Anterior cingulate cortex (tissue), 58 donors: Measurements from ENCODE around the gene TCHHL1.
A peak's percentile ranks its signal among the peaks of the same experiment; 100 is the strongest.

Experiments
- DNase-seq, 58 donors: peaks; one replicate each; lab custom pipeline; 2025; lab: John Stamatoyannopoulos, UW

The TCHHL1 gene

DNA sequence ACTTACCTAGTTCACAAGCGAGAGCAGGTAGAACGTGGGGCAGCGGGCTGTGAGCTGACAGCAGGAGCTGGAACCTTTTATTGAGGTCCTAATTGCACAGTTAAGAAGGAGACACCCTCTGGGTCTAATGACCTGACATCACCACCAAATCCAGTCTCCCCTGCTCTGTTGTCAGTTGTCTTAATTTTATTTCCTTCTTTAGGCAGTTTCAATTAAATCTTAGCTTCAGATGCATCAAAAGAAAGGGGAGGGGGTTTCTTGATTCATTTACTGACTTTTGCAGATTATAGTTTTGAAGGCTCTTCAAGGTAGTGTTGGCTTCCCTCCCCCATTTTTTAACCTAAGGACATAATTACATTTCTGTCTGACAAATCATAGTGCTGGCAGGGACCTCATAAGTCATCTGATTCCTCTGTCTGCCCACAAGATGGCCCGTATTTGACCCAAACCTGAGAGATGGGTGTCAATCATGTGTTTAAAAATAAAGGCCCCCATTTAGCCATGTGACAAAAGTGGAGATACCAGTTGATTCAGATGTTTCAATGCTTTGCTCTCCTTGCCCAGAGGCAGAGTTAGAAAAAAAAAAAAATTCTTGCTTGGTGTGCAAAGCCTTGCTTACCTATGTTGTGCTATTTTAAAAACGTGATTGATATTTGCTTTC lies at the start of gene TCHHL1:
Gene TCHHL1, minus strand, starts transcription at position 51 of the 661 bp plus-strand sequence. CDS start 921 bp downstream, outside the sequence.
- DNase-seq = no peak

DNA sequence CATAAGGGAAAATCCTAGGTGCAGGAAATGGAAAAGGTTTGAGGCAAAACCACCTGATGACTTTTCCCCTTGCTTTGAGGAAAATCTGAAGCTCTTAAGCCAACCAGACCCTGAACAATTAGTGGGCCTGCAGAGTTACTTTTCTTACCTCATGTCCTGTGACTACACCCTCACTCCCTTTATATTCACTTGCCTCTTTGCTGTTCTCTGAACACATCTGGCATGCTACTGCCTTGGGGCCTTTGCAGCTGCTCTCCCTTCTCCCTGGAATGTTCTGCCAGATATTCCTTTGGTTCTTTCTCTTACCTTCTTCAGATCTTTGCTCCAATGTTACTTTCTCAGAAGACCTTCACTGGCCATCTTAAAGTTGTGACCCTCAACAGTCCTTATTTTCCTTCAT lies 48.4 kb upstream of the TCHHL1 start:
- no peak for DNase-seq

DNA sequence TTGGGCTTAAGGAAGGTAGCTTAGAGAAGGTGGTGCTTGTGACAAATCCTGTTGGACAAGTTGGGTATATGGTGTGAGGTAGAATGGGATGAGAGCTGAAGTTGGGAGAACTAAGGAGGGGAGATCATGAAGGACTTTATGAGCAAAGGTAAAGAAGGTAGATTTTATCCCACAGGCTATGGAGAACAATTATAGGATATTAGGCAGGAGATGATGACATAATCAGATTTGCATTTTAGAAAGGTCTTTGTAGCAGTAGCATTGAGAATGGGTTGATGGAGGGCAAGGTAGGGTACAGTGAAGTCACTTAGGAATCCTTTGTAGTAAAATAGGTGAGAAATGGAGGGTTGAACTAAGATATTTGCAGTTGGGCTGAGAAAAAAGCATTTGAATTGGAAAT lies 41.3 kb upstream of the TCHHL1 start:
- no peak for DNase-seq

DNA sequence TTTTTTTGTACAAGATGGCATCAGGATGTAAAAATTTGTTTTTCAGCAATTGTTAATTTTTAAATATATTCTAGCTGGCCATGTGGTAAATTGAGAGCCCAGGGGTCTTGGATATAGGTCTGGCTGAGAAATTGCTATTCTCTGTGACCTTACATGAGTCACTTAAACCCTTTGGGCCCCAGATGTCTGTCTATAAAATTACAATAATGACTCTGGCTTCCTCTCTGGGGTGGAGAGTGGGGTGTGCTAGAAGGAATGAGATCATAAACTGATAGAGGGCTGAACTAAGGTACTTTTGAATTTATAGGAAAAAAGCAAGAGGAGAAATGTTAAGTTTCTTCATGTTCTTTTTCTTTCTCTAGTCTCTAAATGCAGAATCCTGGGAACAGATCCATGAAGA lies 38.8 kb upstream of the TCHHL1 start:
- DNase-seq = no peak

DNA sequence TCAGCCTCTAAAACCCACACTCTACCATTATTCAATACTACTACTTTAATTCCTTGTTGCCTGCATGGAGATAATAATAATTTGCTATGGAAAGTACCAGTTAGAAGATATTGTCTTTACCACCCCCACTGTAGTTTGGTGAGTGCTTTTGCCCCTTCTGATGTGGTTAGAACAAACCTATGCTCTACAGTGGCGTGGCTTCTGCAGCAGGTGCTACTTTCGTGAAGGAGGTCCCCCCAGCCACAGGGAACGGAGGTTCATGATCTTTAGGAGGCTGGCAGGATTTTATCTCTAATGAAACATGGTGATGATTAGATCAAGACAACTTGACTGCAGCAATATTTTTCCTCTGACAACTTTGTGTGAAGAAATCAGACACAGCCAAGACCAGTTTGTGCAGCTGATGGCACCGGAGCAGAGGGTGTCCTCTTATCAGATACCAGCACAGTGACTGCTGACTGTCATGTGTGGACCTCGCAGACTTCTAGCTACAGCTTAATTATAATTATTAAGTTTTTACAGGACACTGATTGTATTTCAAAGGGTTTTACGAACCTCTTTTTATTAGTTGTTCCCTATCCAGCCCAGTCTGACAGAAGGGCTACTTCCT lies 37.1 kb upstream of the TCHHL1 start:
- DNase-seq = no peak

DNA sequence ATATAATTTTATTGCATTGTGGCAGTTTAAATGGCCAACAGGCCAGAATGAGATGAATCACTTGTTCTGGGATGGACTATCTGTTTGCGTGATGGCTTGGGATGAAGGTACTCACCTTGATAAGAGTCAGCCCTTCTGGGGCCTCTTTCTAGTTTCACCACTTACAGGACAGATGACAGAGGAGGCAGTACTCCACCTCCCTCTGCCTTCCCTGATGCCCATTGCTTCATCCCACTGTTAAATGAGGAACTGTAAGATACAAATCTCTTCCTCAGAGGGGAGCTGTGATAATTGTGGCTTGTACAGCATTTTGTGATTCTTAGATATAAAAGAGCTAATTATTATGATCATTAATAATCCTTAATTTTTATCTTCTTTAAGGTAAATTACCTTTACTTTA lies 30.1 kb upstream of the TCHHL1 start:
- no peak for DNase-seq

DNA sequence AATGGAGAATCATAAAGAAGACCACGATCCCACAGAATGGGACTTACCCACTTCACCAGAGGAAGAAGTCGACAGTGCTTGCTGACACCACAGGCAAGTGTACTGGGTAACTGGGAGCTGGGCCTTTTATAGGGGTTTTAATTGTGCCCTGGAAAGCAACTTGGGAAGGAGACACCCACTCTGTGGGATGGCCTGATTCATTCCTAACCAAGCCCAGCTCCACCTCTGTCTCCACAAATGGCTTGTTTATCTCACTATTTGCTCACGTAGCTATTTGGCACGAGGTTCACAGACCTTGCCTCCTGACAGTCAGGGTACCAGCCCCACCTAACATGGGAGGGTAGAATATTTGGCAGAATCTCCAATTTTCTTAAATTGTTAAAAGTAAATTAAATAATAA lies 26.5 kb upstream of the TCHHL1 start, which contains the start of gene TCHH:
Gene TCHH, minus strand, starts transcription at position 101 of the 400 bp plus-strand sequence. CDS start 1,364 bp downstream, outside the sequence.
- DNase-seq = no peak

DNA sequence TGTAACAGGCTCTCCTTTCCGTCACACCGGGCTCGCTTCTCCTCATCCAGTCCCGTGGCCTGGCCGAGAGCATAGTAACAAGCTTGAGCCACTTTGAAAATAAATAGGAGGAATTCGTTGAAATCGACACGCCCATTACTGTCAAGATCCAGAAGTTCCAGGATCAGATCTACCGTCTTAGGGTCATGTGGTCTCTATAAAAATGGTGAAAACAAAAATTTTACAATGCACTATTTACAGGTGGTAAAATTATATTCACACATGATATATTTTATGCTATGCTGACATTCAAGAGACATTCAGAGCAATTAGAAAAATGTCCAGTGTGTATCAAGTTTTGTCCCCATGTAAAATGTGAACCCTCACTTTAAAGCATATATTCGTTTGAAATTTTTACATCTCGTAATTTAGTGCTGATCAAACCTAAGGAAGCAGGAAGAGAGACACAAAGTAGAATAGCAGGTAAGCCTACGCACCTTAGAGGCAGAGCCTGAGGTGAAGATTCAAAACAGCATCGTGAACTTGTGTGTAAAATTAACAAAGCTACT lies 24.1 kb upstream of the TCHHL1 start:
- no peak for DNase-seq

DNA sequence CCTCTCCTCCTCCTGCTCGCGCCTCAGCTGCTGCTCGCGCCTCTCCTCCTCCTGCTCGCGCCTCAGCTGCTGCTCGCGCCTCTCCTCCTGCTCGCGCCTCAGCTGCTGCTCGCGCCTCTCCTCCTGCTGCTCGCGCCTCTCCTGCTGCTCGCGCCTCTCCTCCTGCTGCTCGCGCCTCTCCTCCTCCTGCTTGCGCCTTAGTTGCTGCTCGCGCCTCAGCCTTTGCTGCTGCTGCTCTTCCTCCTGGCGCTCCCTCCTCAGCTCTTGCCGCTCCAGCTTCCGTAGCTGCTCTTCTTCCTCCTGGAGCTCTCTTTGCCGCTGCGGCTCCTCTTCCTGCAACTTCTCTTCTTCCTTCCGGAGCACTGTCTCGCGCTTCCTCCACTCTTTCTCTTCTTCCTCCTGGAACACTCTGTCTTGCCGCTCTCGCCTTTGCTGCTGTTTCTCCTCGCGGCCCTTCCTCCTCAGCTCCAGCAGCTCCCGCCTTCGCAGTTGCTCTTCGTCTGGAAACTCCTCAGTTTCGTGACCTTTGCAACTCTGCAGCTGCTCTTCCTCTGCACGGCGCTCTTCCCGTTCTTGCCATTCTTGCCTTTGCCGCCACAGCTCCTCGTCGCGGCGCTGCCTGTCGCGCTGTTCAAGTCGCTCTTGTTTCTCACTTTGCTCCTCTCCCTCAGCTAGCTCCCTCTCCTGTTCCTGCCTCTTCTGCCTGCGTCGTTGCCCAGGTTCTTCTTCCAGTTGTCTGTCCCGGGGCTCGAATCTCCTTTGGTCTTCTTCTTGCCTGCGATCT lies 23.4 kb upstream of the TCHHL1 start:
- peak in 10 of 58 donors; percentile 2 to 38 (median 22) for DNase-seq

DNA sequence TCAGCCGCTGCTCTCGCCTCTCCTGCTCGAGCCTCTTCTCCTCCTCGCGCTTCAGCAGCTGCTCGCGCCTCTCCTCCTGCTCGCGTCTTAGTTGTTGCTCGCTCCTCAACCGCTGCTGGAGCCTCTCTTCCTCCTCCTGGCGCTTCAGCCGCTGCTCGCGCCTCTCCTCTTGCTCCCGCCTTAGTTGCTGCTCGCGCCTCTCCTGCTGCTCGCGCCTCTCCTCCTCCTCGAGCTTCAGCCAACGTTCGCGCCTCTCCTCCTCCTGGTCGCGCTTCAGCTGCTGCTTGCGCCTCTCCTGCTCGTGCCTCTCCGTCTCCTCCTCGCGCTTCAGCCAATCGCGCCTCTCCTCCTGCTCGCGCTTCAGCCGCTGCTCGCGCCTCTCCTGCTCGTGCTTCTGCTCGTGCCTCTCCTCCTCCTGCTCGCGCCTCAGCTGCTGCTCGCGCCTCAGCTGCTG lies 22.7 kb upstream of the TCHHL1 start:
- DNase-seq = peak in 18 of 58 donors; percentile 3 to 57 (median 20)

DNA sequence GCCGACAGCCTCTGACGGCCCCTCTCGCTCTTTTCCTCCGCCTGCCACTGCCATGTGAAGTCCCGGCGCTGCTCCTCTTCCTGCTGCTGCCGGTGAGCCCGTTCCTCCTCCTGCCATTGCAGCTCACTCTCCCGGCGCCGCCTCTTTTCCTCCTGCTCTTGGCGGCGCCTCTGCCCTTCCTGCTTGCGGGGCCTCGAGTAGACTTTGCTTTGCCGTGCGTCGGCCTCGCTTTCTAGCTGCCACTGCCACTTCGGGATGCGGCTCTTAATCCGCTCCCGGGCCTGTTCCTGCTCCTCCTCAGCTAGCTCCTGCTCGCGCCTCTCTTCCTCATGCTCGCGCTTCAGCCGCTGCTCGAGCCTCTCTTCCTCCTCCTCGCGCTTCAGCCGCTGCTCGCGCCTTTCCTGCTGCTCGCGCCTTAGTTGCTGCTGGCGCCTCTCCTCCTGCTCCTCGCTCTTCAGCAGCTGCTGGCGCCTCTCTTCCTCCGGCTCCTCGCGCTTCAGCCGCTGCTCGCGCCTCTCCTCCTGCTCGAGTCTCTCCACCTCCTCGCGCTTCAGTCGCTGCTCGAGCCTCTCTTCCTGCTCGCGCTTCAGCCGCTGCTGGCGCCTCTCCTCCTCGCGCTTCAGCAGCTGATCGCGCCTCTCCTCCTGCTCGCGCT lies 22.1 kb upstream of the TCHHL1 start:
- peak in 13 of 58 donors; percentile 18 to 57 (median 35) for DNase-seq

DNA sequence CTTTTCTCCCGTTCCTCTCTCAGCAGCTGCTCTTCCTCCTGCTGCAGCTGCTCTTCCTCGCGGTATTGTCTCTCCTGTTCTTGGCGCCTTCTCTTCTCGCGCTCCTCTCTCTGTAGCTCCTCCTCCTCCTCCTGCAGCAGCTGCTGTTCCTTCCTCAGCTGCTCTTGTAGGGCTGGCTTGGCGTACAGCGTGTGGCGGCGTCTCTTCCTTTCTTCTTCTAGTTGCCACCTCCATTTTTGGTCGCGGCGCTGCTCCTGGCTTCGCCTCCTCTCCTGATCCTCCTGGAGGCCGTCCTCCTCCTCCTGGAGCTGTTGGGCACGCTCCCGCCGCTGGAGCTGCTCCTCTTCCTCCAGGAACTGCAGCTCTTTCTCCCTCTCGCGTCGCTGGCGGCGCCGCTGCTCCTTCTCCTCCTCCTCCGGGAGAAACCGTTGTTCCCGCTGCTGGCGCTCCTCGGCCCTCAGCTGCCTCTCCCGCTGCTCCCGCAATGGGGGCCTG lies 21.5 kb upstream of the TCHHL1 start:
- peak in 12 of 58 donors; percentile 16 to 50 (median 28) for DNase-seq

DNA sequence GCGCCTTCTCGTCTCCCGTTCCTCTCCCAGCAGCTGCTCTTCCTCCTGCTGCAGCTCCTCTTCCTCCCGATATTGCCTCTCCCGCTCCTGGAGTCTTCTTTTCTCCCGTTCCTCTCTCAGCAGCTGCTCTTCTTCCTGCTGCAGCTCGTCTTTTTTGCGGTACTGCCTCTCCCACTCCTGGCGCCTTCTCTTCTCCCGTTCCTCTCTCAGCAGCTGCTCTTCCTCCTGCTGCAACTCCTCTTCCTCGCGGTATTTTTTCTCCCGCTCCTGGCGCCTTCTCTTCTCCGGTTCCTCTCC lies 21.1 kb upstream of the TCHHL1 start:
- DNase-seq = no peak

DNA sequence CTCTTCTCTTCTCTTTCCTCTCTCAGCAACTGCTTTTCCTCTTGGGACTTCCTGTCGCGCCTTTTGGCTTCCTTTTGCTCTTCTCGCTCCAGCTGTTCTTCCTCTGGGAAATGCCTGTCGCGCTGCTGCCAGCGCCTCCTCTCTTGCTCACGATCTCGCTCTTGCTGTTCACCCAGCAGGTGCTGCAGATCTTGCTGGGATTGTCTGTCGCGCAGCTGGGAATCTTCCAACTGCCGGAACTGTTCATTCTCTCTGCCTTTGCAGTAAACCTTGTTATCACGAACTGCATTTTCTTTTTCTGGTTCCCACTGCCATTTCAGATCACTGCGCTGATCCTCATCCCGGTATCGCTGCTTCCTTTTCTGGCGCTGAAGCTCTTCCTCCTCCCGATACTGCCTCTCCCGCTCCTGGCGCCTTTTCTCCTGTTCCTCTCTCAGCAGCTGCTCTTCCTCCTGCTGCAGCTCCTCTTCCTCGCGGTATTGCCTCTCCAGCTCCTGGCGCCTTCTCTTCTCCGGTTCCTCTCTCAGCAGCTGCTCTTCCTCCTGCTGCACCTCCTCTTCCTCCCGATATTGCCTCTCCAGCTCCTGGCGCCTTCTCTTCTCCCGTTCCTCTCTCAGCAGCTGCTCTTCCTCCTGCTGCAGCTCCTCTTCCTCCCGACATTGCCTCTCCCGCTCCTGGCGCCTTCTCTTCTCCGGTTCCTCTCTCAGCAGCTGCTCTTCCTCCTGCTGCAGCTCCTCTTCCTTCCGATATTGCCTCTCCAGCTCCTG lies 20.6 kb upstream of the TCHHL1 start:
- no peak for DNase-seq

DNA sequence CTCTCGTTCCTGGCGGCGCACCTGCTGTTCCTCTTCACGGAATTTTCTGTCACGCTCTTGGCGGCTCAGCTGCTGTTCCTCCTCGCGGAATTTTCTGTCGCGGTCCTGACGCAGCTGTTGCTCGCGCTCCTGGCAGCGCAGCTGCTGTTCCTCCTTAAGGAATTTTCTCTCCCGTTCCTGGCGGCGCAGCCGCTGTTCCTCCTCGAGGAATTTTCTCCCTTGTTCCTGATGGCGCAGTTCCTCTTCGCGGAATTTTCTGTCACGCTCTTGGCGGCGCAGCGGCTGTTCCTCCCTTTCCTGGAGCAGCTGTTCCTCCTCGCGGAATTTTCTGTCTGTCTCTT lies 20.0 kb upstream of the TCHHL1 start:
- DNase-seq = no peak

DNA sequence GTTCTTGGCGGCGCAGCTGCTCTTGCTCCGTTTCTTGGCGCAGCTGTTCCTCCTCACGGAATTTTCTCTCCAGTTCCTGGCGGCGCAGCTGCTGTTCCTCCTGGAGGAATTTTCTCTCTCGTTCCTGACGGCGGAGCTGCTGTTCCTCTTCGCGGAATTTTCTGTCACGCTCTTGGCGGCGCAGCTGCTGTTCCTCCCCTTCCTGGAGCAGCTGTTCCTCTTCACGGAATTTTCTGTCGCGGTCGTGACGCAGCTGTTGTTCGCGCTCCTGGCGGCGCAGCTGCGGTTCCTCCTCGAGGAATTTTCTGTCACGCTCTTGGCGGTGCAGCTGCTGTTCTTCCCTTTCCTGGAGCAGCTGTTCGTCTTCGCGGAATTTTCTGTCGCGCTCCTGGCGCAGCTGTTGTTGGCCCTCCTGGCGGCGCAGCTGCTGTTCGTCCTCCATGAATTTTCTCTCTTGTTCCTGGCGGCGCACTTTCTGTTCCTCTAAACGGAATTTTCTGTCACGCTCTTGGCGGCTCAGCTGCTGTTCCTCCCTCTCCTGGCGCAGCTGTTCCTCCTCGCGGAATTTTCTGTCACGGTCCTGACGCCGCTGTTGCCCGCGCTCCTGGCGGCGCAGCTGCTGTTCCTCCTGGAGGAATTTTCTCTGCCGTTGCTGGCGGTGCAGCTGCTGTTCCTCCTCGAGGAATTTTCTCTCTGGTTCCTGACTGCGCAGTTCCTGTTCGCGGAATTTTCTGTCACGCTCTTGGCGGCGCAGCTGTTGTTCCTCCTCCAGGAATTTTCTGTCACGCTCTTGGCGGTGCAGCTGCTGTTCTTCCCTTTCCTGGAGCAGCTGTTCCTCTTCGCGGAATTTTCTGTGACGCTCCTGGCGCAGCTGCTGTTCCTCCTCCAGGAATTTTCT lies 19.4 kb upstream of the TCHHL1 start:
- no peak for DNase-seq

DNA sequence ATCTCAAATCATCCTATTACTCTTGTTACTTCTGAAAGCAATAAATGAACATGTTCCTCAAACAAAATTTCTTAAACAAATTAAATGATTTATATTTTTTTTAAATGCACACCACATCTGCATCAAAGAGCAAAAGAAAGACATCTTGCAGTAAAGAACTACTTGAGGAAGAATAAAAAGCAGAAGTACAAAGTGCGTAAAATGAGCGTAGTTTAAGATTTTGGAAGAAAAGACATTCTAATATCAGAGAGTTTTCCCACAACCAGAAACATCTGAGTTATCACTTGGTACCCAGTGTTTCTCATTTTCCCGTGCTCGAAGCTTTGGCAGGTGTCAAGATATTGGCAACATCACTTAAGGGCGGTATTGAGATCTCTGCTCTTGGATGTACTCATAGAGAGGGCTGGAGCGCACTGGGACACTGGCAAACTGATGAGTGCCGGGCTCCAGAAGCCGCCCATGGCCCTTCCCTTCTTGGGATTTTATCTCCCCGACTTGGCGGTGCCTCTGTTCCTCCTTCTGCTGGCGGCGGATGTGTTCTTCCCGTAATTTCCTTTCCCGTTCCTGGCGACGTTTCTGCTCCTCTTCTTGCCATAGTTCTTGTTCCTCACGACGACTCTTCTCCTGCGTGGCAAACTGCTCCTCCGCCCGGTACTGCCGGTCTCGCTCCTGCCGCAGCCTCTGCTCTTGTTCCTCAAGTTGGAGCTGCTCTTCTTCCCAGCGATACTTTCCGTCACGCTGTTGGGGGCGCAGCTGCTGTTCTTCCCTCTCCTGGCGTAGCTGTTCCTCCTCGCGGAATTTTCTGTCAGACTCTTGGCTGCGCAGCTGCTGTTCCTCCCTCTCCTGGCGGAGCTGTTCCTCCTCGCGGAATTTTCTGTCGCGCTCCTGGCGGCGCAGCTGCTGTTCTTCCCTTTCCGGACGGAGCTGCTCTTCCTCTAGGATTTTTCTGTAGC lies 18.4 kb upstream of the TCHHL1 start:
- DNase-seq = no peak

DNA sequence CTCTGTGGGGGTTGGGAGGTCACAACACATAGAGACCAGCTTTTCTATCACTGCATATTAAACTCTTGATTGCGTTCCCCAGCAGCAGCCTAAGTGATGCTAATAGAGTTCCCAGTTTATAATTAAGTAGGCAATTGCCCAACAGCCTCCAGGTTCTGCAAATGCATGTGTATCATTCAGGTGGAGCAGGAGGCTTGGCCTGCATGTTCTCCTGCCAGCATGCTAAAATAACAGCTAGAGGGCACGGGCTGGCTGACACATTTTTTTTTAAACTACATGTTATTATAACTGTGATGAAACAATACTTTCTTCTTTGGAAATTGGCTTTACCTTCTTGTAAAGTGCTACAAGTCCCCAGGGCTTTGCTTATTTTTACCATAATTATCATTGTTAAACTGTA lies 16.0 kb upstream of the TCHHL1 start:
- DNase-seq = no peak
